HG03354 (cell line): Measurements from ENCODE around the gene CTDSP1.

Source experiments
- ATAC-seq: cut with Tn5 transposase; IDR thresholded peaks from one replicate; pipeline ENCODE4 v1.9.1; 2021; ENCODE audit warnings: mild to moderate bottlenecking; ENCODE audit not compliant: unreplicated experiment, poor library complexity, severe bottlenecking

The CTDSP1 gene

DNA sequence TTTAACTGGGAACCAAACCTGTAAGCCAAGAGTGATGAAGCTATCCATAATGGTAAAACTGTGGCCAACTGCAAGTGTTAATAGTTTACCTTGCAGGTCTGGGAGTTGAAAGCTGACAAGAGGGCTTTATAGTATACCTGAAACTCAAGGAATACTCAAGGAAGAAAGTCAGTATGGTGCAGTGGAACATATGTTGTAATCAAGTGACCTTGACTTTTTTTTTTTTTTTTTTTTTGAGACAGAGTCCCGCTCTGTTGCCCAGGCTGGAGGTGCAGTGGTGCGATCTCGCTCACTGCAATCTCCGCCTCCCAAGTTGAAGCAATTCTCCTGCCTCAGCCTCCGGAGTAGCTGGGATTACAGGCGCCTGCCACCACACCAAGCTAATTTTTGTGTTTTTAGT, 46.9 kb downstream of the CTDSP1 start:
- ATAC-seq, result no peak

DNA sequence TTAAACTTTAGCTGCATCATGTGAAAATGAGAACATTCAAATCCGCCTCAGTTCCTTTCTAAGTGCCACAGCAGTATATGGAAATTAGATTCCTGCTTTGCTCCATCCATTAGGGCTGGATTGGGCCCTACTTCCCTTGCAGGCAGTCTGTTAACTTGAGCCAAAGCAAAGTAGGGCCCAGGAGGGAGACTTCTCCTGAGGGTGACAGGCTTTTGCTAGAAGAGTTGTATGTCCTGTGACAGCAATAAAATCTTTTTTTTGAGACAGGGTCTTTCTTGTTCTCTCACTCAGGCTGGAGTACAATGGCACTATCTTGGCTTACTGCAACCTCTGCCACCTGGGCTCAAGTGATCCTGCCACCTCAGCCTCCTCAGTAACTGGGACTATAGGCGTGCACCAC, 47.4 kb downstream of the CTDSP1 start:
- ATAC-seq, result no peak

DNA sequence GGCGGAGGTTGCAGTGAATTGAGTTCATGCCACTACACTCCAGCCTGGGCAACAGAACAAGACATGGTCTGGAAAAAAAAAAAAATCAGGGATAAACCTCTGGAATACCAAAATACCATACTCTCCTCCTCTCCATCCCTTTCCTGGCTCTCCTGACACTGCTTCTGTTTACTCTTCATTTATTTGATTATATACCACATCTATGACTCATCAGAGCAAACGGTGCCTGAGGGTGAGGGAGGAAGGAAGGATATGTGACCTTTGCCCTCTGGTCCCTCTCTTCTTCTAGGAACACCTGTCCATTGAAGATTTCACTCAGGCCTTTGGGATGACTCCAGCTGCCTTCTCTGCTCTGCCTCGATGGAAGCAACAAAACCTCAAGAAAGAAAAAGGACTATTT, 49.3 kb downstream of the CTDSP1 start:
- no peak for ATAC-seq

DNA sequence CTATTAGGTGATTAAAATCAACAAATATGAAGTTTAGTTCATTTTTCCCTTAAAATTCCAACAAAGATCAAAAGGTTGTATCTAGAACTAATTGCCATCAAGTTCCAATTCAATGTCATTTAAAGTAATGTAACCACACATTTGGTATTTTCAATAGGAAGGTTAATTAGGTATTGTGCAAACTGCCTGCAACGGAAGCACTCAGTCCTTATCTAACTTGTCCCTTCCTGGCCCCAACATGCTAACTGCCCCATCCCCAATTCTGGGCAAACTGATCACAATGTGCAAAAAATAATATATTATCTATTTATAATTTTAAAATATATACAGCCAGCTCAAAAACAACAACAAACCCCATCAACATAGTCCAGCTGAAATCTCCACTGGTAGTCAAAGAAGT, 52.4 kb downstream of the CTDSP1 start:
- no peak for ATAC-seq
